ENCODE measurements around the gene RGS8. TPM values are rescaled to one million over a fixed set of nuclear protein-coding genes. Genes with fewer than 3 reads are reported as not detected.

Gene RGS8
- total RNA-seq, 1 experiment from 2014 or later: not detected

DNA sequence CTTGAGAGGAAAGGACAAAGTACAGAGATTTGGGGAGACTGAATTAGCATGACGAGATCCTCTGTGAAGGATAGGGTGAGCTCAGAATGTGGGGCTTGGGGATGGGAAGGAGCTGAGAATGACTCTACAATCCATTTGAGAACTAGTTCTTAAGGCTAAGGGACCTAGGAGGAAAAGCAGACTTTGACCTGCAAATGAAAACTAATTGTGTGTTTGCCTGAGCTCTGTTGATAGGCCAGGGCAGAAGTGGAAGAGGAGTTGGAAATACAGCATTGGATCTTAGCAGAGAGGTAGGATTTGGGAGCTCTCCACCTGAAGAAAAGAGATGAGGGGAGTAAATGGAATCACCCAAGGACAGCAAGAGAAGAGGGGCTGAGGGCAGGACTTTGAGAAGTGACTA is 2.1 kb upstream of the RGS8 start:
- Histone ChIP-seq H3K36me3 (ENCODE audit: low read depth) (no peaks in the 10 kb centered on the region), H3K27me3 (ENCODE audit: insufficient read depth, low read depth) (no peaks in the 10 kb centered on the region), H3K4me2 (no peak overlapping the region), H3K4me3 (no peak overlapping the region), H2AFZ (no peak overlapping the region), H3F3A (ENCODE audit: insufficient read depth, low read depth) (0 out of 2 replicates have a peak, but pooled peaks cover 11% of the 10 kb centered on the region), H3K79me2 (ENCODE audit: low read depth) (no peaks in the 10 kb centered on the region), H4K20me1 (ENCODE audit: insufficient read depth) (no peaks in the 10 kb centered on the region), H3K4me1 (replicated peaks; ENCODE audit: insufficient read depth) (peaks cover 67% of the 10 kb centered on the region), H3K27ac (no peak overlapping the region), H3K9me2 (ENCODE audit: insufficient read depth) (no peaks in the 10 kb centered on the region), H3K9me3 (ENCODE audit: insufficient read depth, low read depth) (peaks cover 9% of the 10 kb centered on the region; the same call in 1 of the 2 replicates)
- POLR2A ChIA-PET (ENCODE audit: unreplicated experiment): no interaction called here
- intact Hi-C loops (cut with micrococcal nuclease; ENCODE audit: unreplicated experiment): no loop called here
- BruUV-seq (replicated peaks): no TSS peak
- TF ChIP-seq, protein P1, sequence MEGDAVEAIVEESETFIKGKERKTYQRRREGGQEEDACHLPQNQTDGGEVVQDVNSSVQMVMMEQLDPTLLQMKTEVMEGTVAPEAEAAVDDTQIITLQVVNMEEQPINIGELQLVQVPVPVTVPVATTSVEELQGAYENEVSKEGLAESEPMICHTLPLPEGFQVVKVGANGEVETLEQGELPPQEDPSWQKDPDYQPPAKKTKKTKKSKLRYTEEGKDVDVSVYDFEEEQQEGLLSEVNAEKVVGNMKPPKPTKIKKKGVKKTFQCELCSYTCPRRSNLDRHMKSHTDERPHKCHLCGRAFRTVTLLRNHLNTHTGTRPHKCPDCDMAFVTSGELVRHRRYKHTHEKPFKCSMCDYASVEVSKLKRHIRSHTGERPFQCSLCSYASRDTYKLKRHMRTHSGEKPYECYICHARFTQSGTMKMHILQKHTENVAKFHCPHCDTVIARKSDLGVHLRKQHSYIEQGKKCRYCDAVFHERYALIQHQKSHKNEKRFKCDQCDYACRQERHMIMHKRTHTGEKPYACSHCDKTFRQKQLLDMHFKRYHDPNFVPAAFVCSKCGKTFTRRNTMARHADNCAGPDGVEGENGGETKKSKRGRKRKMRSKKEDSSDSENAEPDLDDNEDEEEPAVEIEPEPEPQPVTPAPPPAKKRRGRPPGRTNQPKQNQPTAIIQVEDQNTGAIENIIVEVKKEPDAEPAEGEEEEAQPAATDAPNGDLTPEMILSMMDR (conservative IDR thresholded peaks at IDR 0.05): no peak
- no peak for TF ChIP-seq EZH2 (IDR thresholded peaks at IDR 0.05; ENCODE audit: low read depth)
- CTCF ChIA-PET: interaction anchor here (0.5 kb wide), 1 partner anchor 60 kb away, joined by 4 read pairs; no protein-coding TSS in a partner anchor
- DNase-seq: no peak

- POLR2A ChIA-PET (ENCODE audit: unreplicated experiment): no interaction called here
Measured at GRCh38 chr1:182685215-182685614, 828 bp upstream of the RGS8 start.

DNA sequence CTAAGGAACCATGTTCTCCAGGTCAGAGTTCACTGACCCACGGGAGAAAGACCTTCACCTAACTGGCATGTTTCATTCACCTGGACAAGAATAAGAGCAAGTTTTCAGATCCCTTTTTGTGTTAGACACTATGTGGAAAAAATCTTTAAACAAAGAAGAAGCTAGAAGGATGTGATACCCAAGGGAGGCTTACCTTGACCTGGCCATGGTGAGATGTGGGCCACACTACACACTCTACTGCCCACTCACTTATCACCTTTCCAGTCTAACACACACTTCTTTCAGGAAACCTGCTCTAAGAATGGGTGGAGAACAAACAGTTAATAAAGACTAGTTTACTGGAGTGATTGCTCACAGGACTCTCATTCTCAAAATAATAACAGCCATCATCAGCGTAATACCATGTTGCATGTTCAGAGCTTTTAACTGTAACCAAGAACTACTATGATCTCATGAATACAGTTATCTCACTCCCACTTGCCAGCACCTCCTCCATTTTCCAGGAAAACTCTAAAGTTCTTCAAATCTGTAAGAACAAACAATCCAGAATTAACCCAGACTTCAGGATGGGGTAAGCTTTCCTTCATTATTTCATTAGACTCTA is 1.4 kb downstream of the RGS8 start:
- ChIA-PET POLR2A (ENCODE audit: unreplicated experiment) (no interaction called here), CTCF (no interaction called here)
- intact Hi-C loops (cut with micrococcal nuclease; ENCODE audit: unreplicated experiment): no loop called here
- no TSS peak for BruUV-seq (replicated peaks)
- DNase-seq: no peak
- no peak overlapping the region for H3K4me2 ChIP-seq
- peaks cover 77% of the 10 kb centered on the region for H3K4me1 ChIP-seq (replicated peaks; ENCODE audit: insufficient read depth)
- no peak overlapping the region for H3K27ac ChIP-seq
- peaks cover 8% of the 10 kb centered on the region; the same call in 1 of the 2 replicates for H3F3A ChIP-seq (ENCODE audit: insufficient read depth, low read depth)
- no peaks in the 10 kb centered on the region for H3K27me3 ChIP-seq (ENCODE audit: insufficient read depth, low read depth)
- H3K9me3 ChIP-seq (ENCODE audit: insufficient read depth, low read depth): no peaks in the 10 kb centered on the region
- no peaks in the 10 kb centered on the region for H3K36me3 ChIP-seq (ENCODE audit: low read depth)
- no peaks in the 10 kb centered on the region for H3K79me2 ChIP-seq (ENCODE audit: low read depth)
- H4K20me1 ChIP-seq (ENCODE audit: insufficient read depth): no peaks in the 10 kb centered on the region
- no peak overlapping the region for H3K4me3 ChIP-seq
- no peak overlapping the region for H2AFZ ChIP-seq
- H3K9me2 ChIP-seq (ENCODE audit: insufficient read depth): no peaks in the 10 kb centered on the region
- TF ChIP-seq, protein P1 (conservative IDR thresholded peaks at IDR 0.05): no peak
- no peak for TF ChIP-seq EZH2 (IDR thresholded peaks at IDR 0.05; ENCODE audit: low read depth)

More at GRCh38 chr1:182685215-182685614, 828 bp upstream of the RGS8 start:
- Histone ChIP-seq H3K9me3 (ENCODE audit: insufficient read depth, low read depth) (no peaks in the 10 kb centered on the region), H3K4me3 (no peak overlapping the region), H3K27me3 (ENCODE audit: insufficient read depth, low read depth) (no peaks in the 10 kb centered on the region), H2AFZ (no peak overlapping the region), H3K27ac (no peak overlapping the region), H3K4me1 (replicated peaks; ENCODE audit: insufficient read depth) (peaks cover 79% of the 10 kb centered on the region), H3K9me2 (ENCODE audit: insufficient read depth) (no peaks in the 10 kb centered on the region), H4K20me1 (ENCODE audit: insufficient read depth) (no peaks in the 10 kb centered on the region), H3K79me2 (ENCODE audit: low read depth) (no peaks in the 10 kb centered on the region), H3K36me3 (ENCODE audit: low read depth) (no peaks in the 10 kb centered on the region), H3K4me2 (no peak overlapping the region), H3F3A (ENCODE audit: insufficient read depth, low read depth) (peaks cover 15% of the 10 kb centered on the region; the same call in 1 of the 2 replicates)
- DNase-seq: no peak
- CTCF ChIA-PET: no interaction called here
- TF ChIP-seq, protein P1 (conservative IDR thresholded peaks at IDR 0.05): no peak
- TF ChIP-seq EZH2 (IDR thresholded peaks at IDR 0.05; ENCODE audit: low read depth): no peak
- no TSS peak for BruUV-seq (replicated peaks)
- intact Hi-C loops (cut with micrococcal nuclease; ENCODE audit: unreplicated experiment): no loop called here
